ENCODE data around the gene METTL25. TPM values are rescaled to one million over a fixed set of nuclear protein-coding genes. Genes with fewer than 3 reads are reported as not detected.
A peak's percentile ranks its signal among the peaks of the same experiment; 100 is the strongest.

METTL25 gene
- total RNA-seq, 1 experiment from 2014 or later = 5.6 TPM

GRCh38 chr12:82470906-82471512 is 112.7 kb downstream of the METTL25 start:
- no peak for DNase-seq (ENCODE audit: low spot score)

GRCh38 chr12:82473111-82473754 is 114.9 kb downstream of the METTL25 start:
- DNase-seq (ENCODE audit: low spot score) = no peak

GRCh38 chr12:82474181-82474797 is 116.0 kb downstream of the METTL25 start:
- no peak for DNase-seq (ENCODE audit: low spot score)

- no peak for DNase-seq (ENCODE audit: low spot score)
Observed at GRCh38 chr12:82474798-82475184, 116.5 kb downstream of the METTL25 start.

GRCh38 chr12:82475211-82475610 is 116.9 kb downstream of the METTL25 start:
- DNase-seq (ENCODE audit: low spot score) = no peak

GRCh38 chr12:82476511-82476910 is 118.2 kb downstream of the METTL25 start:
- no peak for DNase-seq (ENCODE audit: low spot score)

GRCh38 chr12:82479511-82479910 is 121.2 kb downstream of the METTL25 start:
- no peak for DNase-seq (ENCODE audit: low spot score)

GRCh38 chr12:82480606-82481005 is 122.3 kb downstream of the METTL25 start:
- no peak for DNase-seq (ENCODE audit: low spot score)

- DNase-seq (ENCODE audit: low spot score) = no peak
Observed at GRCh38 chr12:82481954-82482353, 123.6 kb downstream of the METTL25 start.

- peak; percentile 9 for DNase-seq (ENCODE audit: low spot score)
Observed at GRCh38 chr12:82486524-82487235, 128.4 kb downstream of the METTL25 start.

- no peak for DNase-seq (ENCODE audit: low spot score)
Observed at GRCh38 chr12:82504409-82504808, 146.1 kb downstream of the METTL25 start.

- no peak for DNase-seq (ENCODE audit: low spot score)
Observed at GRCh38 chr12:82505150-82505549, 146.8 kb downstream of the METTL25 start.

- DNase-seq (ENCODE audit: low spot score) = no peak
Observed at GRCh38 chr12:82507686-82508085, 149.4 kb downstream of the METTL25 start.

GRCh38 chr12:82510386-82510785 is 152.1 kb downstream of the METTL25 start:
- no peak for DNase-seq (ENCODE audit: low spot score)

GRCh38 chr12:82514880-82515279 is 156.6 kb downstream of the METTL25 start:
- no peak for DNase-seq (ENCODE audit: low spot score)

- no peak for DNase-seq (ENCODE audit: low spot score)
Observed at GRCh38 chr12:82515652-82516051, 157.3 kb downstream of the METTL25 start.

- DNase-seq (ENCODE audit: low spot score) = peak; percentile 20
Observed at GRCh38 chr12:82517027-82517426, 158.7 kb downstream of the METTL25 start.

GRCh38 chr12:82517808-82518207 is 159.5 kb downstream of the METTL25 start:
- DNase-seq (ENCODE audit: low spot score) = no peak

GRCh38 chr12:82519510-82519909 is 161.2 kb downstream of the METTL25 start:
- no peak for DNase-seq (ENCODE audit: low spot score)

- no peak for DNase-seq (ENCODE audit: low spot score)
Observed at GRCh38 chr12:82522285-82522684, 164.0 kb downstream of the METTL25 start.

GRCh38 chr12:82522762-82523161 is 164.4 kb downstream of the METTL25 start:
- no peak for DNase-seq (ENCODE audit: low spot score)

GRCh38 chr12:82523996-82524395 is 165.7 kb downstream of the METTL25 start:
- DNase-seq (ENCODE audit: low spot score) = no peak

GRCh38 chr12:82524641-82525040 is 166.3 kb downstream of the METTL25 start:
- DNase-seq (ENCODE audit: low spot score) = no peak

Measured in H4 (cell line).